ENCODE results near the gene DIRAS2.

- TF ChIP-seq ELF4 (IDR thresholded peaks at IDR 0.05) (no peak), TARDBP (IDR thresholded peaks at IDR 0.05) (no peak), SUZ12 (IDR thresholded peaks at IDR 0.05) (no peak), CTBP1 (IDR thresholded peaks at IDR 0.05; ENCODE audit: borderline replicate concordance) (no peak), FOXA1 (IDR thresholded peaks at IDR 0.05) (no peak)
Observed at GRCh38 chr9:90611121-90611520, 31.5 kb downstream of the DIRAS2 start.
